ENCODE measurements around the gene MYRFL. TPM values are rescaled to one million over a fixed set of nuclear protein-coding genes. Genes with fewer than 3 reads are reported as not detected.
"Not testable (repeated sequence)": the region's sequence is repeated elsewhere in the genome, so short reads cannot be mapped to it uniquely, and the experiment has no call there.

The MYRFL gene
- total RNA-seq, 1 experiment from 2014 or later = 0.57 TPM

GRCh38 chr12:69851976-69852375, 26.9 kb downstream of the MYRFL start:
- no peaks in the 10 kb centered on the region for H3K4me1 ChIP-seq (ENCODE audit: insufficient read depth, low read length)
- H3K9me3 ChIP-seq (ENCODE audit: control insufficient read depth, low read depth, low read length) = no peaks in the 10 kb centered on the region
- no peak overlapping the region for H2BK5ac ChIP-seq (ENCODE audit: insufficient read length, low read length)
- no peak overlapping the region for H3K18ac ChIP-seq (ENCODE audit: insufficient read length, low read depth, low read length)
- peaks cover 7 to 27% (median 7%) of the 10 kb centered on the region in 3 experiments for H3K36me3 Mint-ChIP-seq (ENCODE audit: insufficient read depth in 1 of 3, low read depth in 3 of 3)
- H3T11ph ChIP-seq (ENCODE audit: low read length) = no peak overlapping the region
- H2BK120ac ChIP-seq (ENCODE audit: low read depth, low read length, poor library complexity, severe bottlenecking) = no peak overlapping the region
- H4K8ac ChIP-seq (replicated peaks; ENCODE audit: insufficient read length, low read depth, low read length) = no peak overlapping the region
- H3K27ac ChIP-seq (ENCODE audit: insufficient read length, low read depth, low read length) = no peak overlapping the region
- no peaks in the 10 kb centered on the region; a peak in 1 of 4 replicates for H3K4me1 Mint-ChIP-seq
- no peaks in the 10 kb centered on the region for H4K20me1 ChIP-seq (ENCODE audit: control insufficient read depth, insufficient read depth, insufficient read length)
- H3K4me2 ChIP-seq (ENCODE audit: insufficient read depth, insufficient read length, low read length) = no peak overlapping the region
- no peak overlapping the region for H3K56ac ChIP-seq (ENCODE audit: insufficient read length, low read depth, low read length)
- no peaks in the 10 kb centered on the region for H3K27me3 ChIP-seq (ENCODE audit: insufficient read depth, low read length)
- no peak overlapping the region for H2AK5ac ChIP-seq (ENCODE audit: insufficient read length, low read length)
- H2BK15ac ChIP-seq (ENCODE audit: low read depth, low read length) = no peak overlapping the region
- no peak overlapping the region for H2BK12ac ChIP-seq (ENCODE audit: insufficient read length, low read depth, low read length)
- no peak overlapping the region for H3K4me3 Mint-ChIP-seq
- no CpG with 5 or more reads among the region's 2 CpGs for WGBS (ENCODE audit: extremely low coverage, insufficient read length, low lambda C conversion rate)
- DNase-seq = no peak
- no peak overlapping the region for H4K5ac ChIP-seq (ENCODE audit: insufficient read length, low read depth, low read length)
- no peak overlapping the region for H2AFZ ChIP-seq (ENCODE audit: low read length)
- H3K23me2 ChIP-seq (ENCODE audit: insufficient read length, low read depth, low read length, poor library complexity, severe bottlenecking) = no peaks in the 10 kb centered on the region
- TF ChIP-seq CTCF (conservative IDR thresholded peaks at IDR 0.05) = no peak
- H4K91ac ChIP-seq (ENCODE audit: insufficient read length, low read depth, low read length) = no peak overlapping the region
- no peak overlapping the region for H2BK20ac ChIP-seq (ENCODE audit: low read depth, low read length, poor library complexity, severe bottlenecking)
- no peak overlapping the region for H3K4ac ChIP-seq (ENCODE audit: low read depth, low read length)
- H3K27me3 Mint-ChIP-seq (ENCODE audit: low read depth) = no peaks in the 10 kb centered on the region
- no peak overlapping the region for H3K23ac ChIP-seq (ENCODE audit: insufficient read length, low read depth, low read length)
- no peak overlapping the region for H3K27ac Mint-ChIP-seq
- no peak overlapping the region for H3K9ac ChIP-seq (ENCODE audit: extremely low read depth, insufficient read length, low read length)
- H3K79me1 ChIP-seq (ENCODE audit: insufficient read depth, low read depth, low read length, poor library complexity, severe bottlenecking) = no peaks in the 10 kb centered on the region
- H3K79me2 ChIP-seq (ENCODE audit: insufficient read depth, low read length) = no peaks in the 10 kb centered on the region
- peaks cover 36 to 37% of the 10 kb centered on the region in 2 experiments for H3K9me3 Mint-ChIP-seq
- no peak overlapping the region for H3K14ac ChIP-seq (ENCODE audit: insufficient read depth, low read length)

- H2BK5ac ChIP-seq (ENCODE audit: insufficient read length, low read length); H3K79me1 ChIP-seq (ENCODE audit: insufficient read depth, low read depth, low read length, poor library complexity, severe bottlenecking); H3K4me1 Mint-ChIP-seq; H3K27ac ChIP-seq (ENCODE audit: insufficient read length, low read depth, low read length); H3K79me2 ChIP-seq (ENCODE audit: insufficient read depth, low read length); DNase-seq; H3K18ac ChIP-seq (ENCODE audit: insufficient read length, low read depth, low read length); H4K91ac ChIP-seq (ENCODE audit: insufficient read length, low read depth, low read length); H3K23me2 ChIP-seq (ENCODE audit: insufficient read length, low read depth, low read length, poor library complexity, severe bottlenecking); H3K4me2 ChIP-seq (ENCODE audit: insufficient read depth, insufficient read length, low read length); H3K4me3 Mint-ChIP-seq; H3K14ac ChIP-seq (ENCODE audit: insufficient read depth, low read length); H3K23ac ChIP-seq (ENCODE audit: insufficient read length, low read depth, low read length); H3K27ac Mint-ChIP-seq; H3K27me3 Mint-ChIP-seq (ENCODE audit: low read depth); H3T11ph ChIP-seq (ENCODE audit: low read length); H3K9me3 ChIP-seq (ENCODE audit: control insufficient read depth, low read depth, low read length); H3K9ac ChIP-seq (ENCODE audit: extremely low read depth, insufficient read length, low read length); H4K20me1 ChIP-seq (ENCODE audit: control insufficient read depth, insufficient read depth, insufficient read length); H3K4me1 ChIP-seq (ENCODE audit: insufficient read depth, low read length); H2BK15ac ChIP-seq (ENCODE audit: low read depth, low read length); H2AK5ac ChIP-seq (ENCODE audit: insufficient read length, low read length); H3K4ac ChIP-seq (ENCODE audit: low read depth, low read length); H2BK20ac ChIP-seq (ENCODE audit: low read depth, low read length, poor library complexity, severe bottlenecking); H4K8ac ChIP-seq (replicated peaks; ENCODE audit: insufficient read length, low read depth, low read length); H2AFZ ChIP-seq (ENCODE audit: low read length); H3K27me3 ChIP-seq (ENCODE audit: insufficient read depth, low read length); H2BK120ac ChIP-seq (ENCODE audit: low read depth, low read length, poor library complexity, severe bottlenecking); H4K5ac ChIP-seq (ENCODE audit: insufficient read length, low read depth, low read length); H3K56ac ChIP-seq (ENCODE audit: insufficient read length, low read depth, low read length); H2BK12ac ChIP-seq (ENCODE audit: insufficient read length, low read depth, low read length): not testable (repeated sequence)
- WGBS (ENCODE audit: extremely low coverage, insufficient read length, low lambda C conversion rate) = no CpG with 5 or more reads among the region's 61 CpGs
- Mint-ChIP-seq H3K36me3 (ENCODE audit: insufficient read depth in 1 of 3, low read depth in 3 of 3) (peaks cover 7 to 27% (median 7%) of the 10 kb centered on the region in 3 experiments), H3K9me3 (peaks cover 37 to 40% of the 10 kb centered on the region in 2 experiments)
These were observed 28.3 kb downstream of the MYRFL start for GRCh38 chr12:69853176-69853961.
